NCI-H2081 treated with DMSO at 0.1 percent for 48 hours (cell line): ENCODE results near the gene SWT1.
"Not testable (repeated sequence)": the region's sequence is repeated elsewhere in the genome, so short reads cannot be mapped to it uniquely, and the experiment has no call there.

Source experiments
- DNase-seq: peaks from one replicate; lab custom pipeline; 2025; lab: John Stamatoyannopoulos, UW

The SWT1 gene

DNA sequence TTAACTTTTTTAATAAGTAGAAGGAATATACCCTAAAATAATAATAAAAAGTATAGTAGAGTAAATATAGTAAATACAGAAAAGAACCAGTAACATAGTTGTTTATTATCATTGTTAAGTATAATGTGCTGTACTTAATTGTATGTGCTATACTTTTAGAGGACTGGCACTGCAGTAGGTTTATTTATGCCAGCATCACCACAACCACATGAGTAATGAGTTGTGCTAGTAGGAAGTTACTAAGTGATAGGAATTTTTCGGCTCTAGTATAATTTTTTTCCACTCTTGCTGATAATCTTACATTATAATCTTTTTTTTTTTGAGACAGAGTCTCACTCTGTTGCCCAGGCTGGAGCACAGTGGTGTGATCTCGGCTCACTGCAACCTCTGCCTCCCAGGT is 88.5 kb downstream of the SWT1 start:
- no peak for DNase-seq

- DNase-seq = no peak
These were observed 92.6 kb downstream of the SWT1 start for GRCh38 chr1:185249563-185249962.

DNA sequence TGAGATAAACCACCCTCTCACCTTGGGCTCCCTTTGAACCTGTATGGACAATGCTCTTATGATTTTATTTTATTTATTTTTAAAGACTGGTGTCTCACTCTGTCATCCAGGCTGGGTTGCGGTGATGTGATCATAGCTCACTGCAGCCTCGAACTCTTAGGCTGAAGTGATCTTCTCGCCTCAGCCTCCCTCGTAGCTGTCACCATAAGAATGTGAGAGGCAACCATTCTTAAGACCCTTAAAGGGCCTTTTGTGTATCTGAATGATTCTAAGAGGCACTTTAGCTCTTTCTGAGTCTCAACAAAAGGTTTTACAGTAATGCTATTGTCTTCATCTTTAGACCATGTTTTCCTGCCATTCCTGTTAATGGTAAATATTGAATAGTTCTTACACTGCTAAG is 93.1 kb downstream of the SWT1 start:
- DNase-seq = no peak

DNA sequence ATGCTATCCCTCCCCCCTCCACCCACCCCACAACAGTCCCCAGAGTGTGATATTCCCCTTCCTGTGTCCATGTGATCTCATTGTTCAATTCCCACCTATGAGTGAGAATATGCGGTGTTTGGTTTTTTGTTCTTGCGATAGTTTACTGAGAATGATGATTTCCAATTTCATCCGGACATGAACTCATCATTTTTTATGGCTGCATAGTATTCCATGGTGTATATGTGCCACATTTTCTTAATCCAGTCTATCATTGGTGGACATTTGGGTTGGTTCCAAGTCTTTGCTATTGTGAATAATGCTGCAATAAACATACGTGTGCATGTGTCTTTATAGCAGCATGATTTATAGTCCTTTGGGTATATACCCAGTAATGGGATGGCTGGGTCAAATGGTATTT is 95.0 kb downstream of the SWT1 start:
- DNase-seq = not testable (repeated sequence)

DNA sequence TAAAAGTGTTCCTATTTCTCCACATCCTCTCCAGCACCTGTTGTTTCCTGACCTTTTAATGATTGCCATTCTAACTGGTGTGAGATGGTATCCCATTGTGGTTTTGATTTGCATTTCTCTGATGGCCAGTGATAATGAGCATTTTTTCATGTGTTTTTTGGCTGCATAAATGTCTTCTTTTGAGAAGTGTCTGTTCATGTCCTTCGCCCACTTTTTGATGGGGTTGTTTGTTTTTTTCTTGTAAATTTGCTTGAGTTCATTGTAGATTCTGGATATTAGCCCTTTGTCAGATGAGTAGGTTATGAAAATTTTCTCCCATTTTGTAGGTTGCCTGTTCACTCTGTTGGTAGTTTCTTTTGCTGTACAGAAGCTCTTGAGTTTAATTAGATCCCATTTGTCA is 95.4 kb downstream of the SWT1 start:
- DNase-seq = not testable (repeated sequence)

- DNase-seq = not testable (repeated sequence)
These were observed 98.6 kb downstream of the SWT1 start for GRCh38 chr1:185255595-185255994.

DNA sequence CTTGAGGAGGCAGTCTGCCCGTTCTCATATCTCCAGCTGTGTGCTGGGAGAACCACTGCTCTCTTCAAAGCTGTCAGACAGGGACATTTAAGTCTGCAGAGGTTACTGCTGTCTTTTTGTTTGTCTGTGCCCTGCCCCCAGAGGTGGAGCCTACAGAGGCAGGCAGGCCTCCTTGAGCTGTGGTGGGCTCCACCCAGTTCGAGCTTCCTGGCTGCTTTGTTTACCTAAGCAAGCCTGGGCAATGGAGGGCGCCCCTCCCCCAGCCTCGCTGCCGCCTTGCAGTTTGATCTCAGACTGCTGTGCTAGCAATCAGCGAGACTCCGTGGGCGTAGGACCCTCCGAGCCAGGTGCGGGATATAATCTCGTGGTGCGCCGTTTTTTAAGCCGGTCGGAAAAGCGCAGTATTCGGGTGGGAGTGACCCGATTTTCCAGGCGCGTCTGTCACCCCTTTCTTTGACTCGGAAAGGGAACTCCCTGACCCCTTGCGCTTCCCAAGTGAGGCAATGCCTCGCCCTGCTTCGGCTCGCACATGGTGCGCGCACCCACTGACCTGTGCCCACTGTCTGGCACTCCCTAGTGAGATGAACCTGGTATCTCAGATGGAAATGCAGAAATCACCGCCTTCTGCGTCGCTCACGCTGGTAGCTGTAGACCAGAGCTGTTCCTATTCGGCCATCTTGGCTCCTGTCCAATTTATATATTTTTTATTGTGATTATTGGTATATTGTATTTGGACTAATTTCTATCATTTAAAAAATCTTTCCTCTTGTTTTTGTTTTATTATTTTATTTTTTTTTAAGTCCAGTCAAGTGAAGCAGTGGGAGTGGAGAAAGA is 100.4 kb downstream of the SWT1 start:
- DNase-seq = not testable (repeated sequence)

- DNase-seq = no peak
These were observed 100.9 kb downstream of the SWT1 start for GRCh38 chr1:185257950-185258208.

GRCh38 chr1:185258676-185259075 is 101.7 kb downstream of the SWT1 start:
- DNase-seq = no peak

DNA sequence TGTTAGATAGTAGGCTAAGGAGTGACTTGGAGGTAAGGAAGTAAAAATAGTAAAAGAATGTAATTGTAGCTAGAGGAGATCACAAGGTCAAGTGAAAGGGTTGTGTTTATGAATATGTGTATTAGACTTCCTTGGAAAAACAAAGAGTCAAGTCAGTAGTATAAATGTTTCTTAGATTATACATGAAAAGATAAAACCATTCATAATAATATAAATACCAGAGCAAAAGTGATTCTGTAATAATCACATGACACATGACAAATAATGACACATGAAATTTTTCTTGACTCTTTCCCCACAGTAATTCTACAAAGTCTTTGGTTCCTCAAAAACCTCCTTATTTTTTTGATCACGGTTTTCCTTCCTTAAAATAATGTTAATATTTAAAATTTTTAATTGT is 103.6 kb downstream of the SWT1 start:
- no peak for DNase-seq

GRCh38 chr1:185262151-185262550 is 105.2 kb downstream of the SWT1 start:
- DNase-seq = no peak

DNA sequence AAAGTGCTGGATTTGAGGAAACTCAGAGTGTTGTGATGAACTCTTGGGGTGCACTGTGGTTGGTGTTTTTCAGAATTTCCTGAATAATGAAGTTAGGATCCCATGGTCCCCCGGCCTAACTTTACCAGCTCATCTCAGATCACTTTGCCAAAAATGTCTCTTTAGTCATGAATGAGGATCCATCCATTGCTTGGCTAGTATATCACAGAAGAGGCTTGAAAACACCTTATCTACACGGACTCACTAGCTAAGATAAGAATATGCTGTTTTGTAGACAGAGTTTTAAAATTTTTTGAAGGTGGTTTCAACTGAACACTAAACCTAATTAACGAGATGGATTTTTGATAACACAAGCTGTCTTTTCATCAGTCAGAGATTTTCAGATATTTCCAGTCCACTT is 106.3 kb downstream of the SWT1 start:
- no peak for DNase-seq

DNA sequence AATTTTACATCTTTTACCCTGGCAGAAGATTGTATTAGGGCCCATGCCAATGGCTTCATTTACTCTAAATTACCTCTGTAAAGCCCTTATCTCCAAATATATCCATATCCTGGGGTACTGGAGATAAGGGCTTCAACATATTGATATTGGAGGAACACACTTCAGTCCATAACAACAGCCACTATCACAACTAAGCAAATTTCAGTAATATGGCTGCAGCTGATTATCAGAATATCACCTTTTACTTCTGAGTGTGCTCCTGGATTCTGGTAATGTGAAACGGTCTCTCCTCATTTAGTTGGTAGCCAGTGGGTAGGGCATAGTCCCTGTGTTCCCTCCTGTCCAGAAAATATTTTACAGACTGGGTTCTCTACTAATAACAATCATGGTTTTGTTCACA is 106.8 kb downstream of the SWT1 start:
- DNase-seq = no peak

GRCh38 chr1:185265314-185265713 is 108.3 kb downstream of the SWT1 start:
- DNase-seq = no peak

DNA sequence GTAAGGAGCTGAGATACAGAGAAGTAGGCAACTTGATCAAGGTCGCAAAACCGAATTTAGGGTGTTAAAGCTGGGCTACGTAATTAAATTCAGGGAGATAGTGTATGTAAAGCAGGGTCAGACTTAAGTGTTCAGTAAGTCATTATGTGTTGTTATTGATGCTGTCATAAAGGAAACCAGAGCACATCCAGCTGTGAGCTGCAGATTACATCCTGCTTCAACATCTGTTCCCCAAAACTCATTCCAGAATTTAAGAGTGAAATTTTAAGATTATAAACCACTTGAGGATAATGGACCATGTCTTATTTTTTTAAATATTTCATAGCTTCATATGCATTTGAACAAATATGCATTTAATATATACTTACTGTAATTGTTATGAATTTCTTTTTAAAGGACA is 110.3 kb downstream of the SWT1 start:
- DNase-seq = no peak

DNA sequence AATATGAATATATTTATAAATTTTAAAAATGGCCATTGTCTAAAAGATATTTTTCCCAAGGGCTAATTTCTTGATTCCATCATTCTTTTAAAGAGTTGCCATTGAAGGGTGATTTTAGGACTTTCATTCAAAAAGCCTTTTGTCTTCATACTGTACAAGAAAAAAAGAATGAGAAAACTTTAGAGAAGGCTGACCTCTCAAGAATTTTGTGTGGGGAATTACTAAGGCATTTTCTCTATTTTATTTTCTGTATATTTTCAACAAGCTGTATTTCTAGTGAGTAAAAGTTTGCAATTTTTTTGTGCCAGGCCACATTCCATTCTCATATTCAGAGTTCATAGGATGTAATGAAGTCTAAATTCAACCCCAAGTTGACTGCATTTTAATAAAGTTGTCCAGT is 110.7 kb downstream of the SWT1 start:
- DNase-seq = no peak

- DNase-seq = no peak
These were observed 111.4 kb downstream of the SWT1 start for GRCh38 chr1:185268352-185268751.

- no peak for DNase-seq
These were observed 115.0 kb downstream of the SWT1 start for GRCh38 chr1:185271921-185272320.

DNA sequence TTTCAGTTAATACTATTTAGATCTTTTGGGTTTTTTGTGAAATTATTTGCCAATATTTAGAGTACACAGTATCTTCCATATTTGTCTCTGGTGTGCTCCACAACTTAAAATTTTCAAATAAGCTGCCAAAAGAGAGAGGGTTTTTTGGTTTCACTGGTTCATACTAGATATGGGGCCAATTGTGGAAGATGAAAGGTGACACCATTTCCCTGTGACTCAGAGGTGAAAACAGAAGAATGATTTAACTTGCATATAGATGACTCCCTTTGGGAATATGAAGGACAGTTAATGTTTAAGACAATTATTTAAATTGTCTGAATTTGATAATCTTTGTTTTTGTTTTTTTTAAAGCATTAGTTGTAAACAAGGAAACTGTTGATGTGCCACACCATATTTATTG is 122.6 kb downstream of the SWT1 start:
- DNase-seq = no peak

- no peak for DNase-seq
These were observed 123.6 kb downstream of the SWT1 start for GRCh38 chr1:185280589-185280988.

DNA sequence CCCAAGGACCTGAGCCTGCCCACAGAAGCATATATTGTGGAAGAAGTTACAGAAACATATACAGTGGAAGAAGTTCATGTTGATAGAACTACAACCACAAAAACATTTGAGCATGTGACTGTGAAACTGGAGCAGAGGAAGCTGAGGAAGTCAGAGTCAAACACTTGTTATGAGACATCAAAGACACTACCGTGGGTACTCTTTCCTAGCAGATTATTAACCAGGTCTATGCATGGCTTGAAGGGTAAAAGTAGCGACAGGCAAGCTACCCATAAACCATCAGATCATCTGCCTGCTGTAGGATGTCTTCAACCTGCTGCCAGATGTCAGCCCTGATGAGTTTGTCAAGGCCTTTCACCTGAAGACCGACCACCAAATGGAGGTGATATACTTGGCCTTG is 124.3 kb downstream of the SWT1 start:
- no peak for DNase-seq

DNA sequence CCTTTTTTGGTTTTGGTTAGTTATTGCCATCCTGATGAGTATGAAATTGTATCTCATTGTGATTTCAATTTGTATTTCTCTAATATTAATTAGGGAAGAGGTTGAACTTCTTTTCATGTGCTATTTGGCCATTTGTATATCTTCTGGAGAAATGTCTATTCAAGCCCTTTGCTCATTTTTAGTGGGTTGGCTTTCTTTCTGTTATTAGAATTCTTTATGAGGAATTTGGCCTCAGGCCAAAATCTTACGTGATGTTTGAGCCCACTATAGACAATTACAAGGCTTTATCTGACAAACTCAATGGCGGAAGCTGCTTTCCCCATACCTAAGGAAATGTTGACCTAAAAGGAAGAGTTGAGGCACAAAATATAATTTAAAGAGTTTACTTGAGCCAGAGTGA is 127.1 kb downstream of the SWT1 start:
- DNase-seq = no peak

DNA sequence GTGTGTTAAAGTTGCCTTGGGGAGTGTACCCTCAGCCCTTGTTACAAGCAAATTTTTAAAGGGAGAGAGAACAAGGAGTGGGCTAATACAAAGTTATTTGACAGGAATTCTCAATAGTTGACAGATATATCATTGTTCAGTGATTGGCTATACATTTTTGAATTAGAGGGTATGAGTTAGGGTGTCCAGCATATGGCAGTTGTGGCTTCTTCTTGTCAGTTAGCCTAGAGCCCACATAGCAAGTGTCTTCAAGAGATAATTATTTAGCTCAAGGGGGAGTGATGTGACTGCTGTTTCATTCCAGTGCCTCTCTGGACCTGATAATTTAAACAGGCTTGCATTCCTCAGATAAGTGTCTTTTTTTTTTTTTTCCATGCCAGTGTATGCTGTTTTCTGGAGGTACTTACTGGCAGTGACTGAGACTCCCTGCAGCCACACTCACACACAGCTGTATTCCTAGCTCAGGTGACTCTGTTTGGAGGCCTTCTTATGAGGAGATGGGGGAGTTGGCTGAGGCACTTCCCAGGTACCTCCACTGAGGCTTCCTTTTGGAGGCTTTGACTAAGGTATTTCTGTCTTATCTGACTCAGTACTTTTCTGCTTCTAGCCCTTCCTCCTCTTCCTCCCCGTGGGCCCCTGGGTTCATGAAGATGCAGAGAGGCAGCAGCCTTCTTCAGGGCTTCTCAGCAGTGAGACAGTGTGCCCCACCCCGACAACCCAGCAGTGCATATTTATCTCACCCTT is 127.7 kb downstream of the SWT1 start:
- no peak for DNase-seq

GRCh38 chr1:185287451-185287850 is 130.5 kb downstream of the SWT1 start:
- DNase-seq = no peak
